ENCODE data around the gene DEFB116.

GRCh38 chr20:31274441-31274840 lies 33.9 kb downstream of the DEFB116 start:
- TF ChIP-seq CTCF (IDR thresholded peaks at IDR 0.05) = no peak
- TF ChIP-seq EZH2 (IDR thresholded peaks at IDR 0.05; ENCODE audit: borderline replicate concordance, insufficient read depth, low read depth, low read length, poor library complexity, severe bottlenecking) = no peak

All from B cell (primary cell).